Psoas muscle (tissue), 8 donors: Measurements from ENCODE around the gene AP1B1. TPM values are rescaled to one million over a fixed set of nuclear protein-coding genes. Genes with fewer than 3 reads are reported as not detected.

ENCODE experiments used
- ATAC-seq, 4 donors: fragments of 200-7000 bp; cut with Tn5 transposase; one replicate each; pipeline ENCODE4 v1.9.1; 2020; ENCODE audit warnings: moderate library complexity in 3 of 4, mild to moderate bottlenecking in 2 of 4
- DNase-seq, 2 donors: peaks; one replicate each; pipeline ENCODE4 v3.0.0-alpha.2; 2020
- H3K27ac ChIP-seq: fragments of 200-600 bp; one replicate; pipeline ENCODE4 v1.8.0; 2022
- H3K27me3 ChIP-seq, 3 donors: fragments of 200-600 bp in 1 of 3; one replicate each; pipeline versions ENCODE4 v1.6.1 to v1.8.0; 2013 to 2022; ENCODE audit warnings: low read length in 2 of 3, mild to moderate bottlenecking in 2 of 3, moderate library complexity in 1 of 3; ENCODE audit not compliant: insufficient read depth in 3 of 3
- H3K36me3 ChIP-seq, 2 donors: fragments of 200-600 bp in 1 of 2; one replicate each; pipeline versions ENCODE4 v1.6.1 to v1.8.0; 2013 to 2022; ENCODE audit warnings: low read depth in 1 of 2, mild to moderate bottlenecking in 1 of 2, moderate library complexity in 1 of 2; ENCODE audit not compliant: insufficient read depth in 1 of 2
- H3K4me1 ChIP-seq: fragments of 200-600 bp; one replicate; pipeline ENCODE4 v1.8.0; 2022
- H3K4me3 ChIP-seq: fragments of 200-600 bp; one replicate; pipeline ENCODE4 v1.8.0; 2022; ENCODE audit warnings: mild to moderate bottlenecking
- H3K9me3 ChIP-seq: fragments of 200-600 bp; one replicate; pipeline ENCODE4 v1.8.0; 2022
- CTCF ChIP-seq: fragments of 200-600 bp; IDR thresholded peaks from one replicate; pipeline ENCODE4 v1.8.0; 2022; ENCODE audit warnings: antibody characterized with exemption
- WGBS, 3 donors: extraction: QIAGEN DNeasy Blood & Tissue Kit; methylation state at CpG; one replicate each; pipeline versions ENCODE4 v1.1.6 to v1.1.7; 2013; 5-methylcytosine and 5-hydroxymethylcytosine counted together
- intact Hi-C, 2 donors: fragments of 100-400 bp; cut with DNase I; formaldehyde crosslinking; loops; one replicate each; pipeline versions ENCODE4 v1.11.0 to v1.14.2; 2022
- polyA plus RNA-seq, 3 donors: library from polyadenylated mRNA; stranded (reverse); fragments of 200-250 nt; gene quantifications; one replicate each; pipeline ENCODE4 v1.2.3, GENCODE V29; 2013
- total RNA-seq, 4 donors: library from RNA; stranded (reverse); fragmentation: NEBNext Ultra II Directional in 2 of 4; extraction: Animal tissue kit (Norgen Biotek cat#: 25700) in 2 of 4; gene quantifications; one replicate each; pipeline versions ENCODE4 v1.2.1 to v1.2.4, GENCODE V29; 2021 to 2023
- donor health status: healthy with polysubstance abuse.
- donor health status: DM: no; HTN: no; CAD: no; lungs with moderate emphysema.
- donor health status: Bipolar disorder and iron deficiency.
- donor health status: healthy.
- donor health status: DM: yes; HTN: yes; CAD: no.
- donor health status: DM: no; HTN: no; CAD: no.
- donor health status: DM: no; HTN: no; CAD: no.
- donor health status: DM: yes; HTN: yes; CAD: no.

The AP1B1 gene
- total and polyA plus RNA-seq, 7 donors = 17.5 to 35.3 (median 30.6) TPM

- H3K4me3 ChIP-seq = no peak overlapping the region
- DNase-seq = no peak
- TF ChIP-seq CTCF = no peak
- H3K4me1 ChIP-seq = peaks cover 28% of the 10 kb centered on the region
- no peaks in the 10 kb centered on the region for H3K9me3 ChIP-seq
- peaks cover 0 to 7% of the 10 kb centered on the region in 2 donors for H3K36me3 ChIP-seq
- H3K27me3 ChIP-seq = no peaks in the 10 kb centered on the region
- H3K27ac ChIP-seq = no peak overlapping the region
- intact Hi-C loops = no loop called here
- 93 to 96% (median 96%) methylated on average over 6 of the region's 6 CpGs for WGBS, 3 donors
- ATAC-seq = no peak
These were observed 1.9 kb upstream of the AP1B1 start for GRCh38 chr22:29390270-29390669.

GRCh38 chr22:29388759-29389090 lies 355 bp upstream of the AP1B1 start:
- ATAC-seq = peak in 2 of 4 donors; percentile 6 to 9

GRCh38 chr22:29386708-29387107 lies 1.7 kb downstream of the AP1B1 start:
- 60 to 63% (median 63%) methylated on average over 8 of the region's 8 CpGs for WGBS, 3 donors
- Histone ChIP-seq H3K9me3 (no peaks in the 10 kb centered on the region), H3K27ac (peak overlapping the region; percentile 86), H3K36me3 (peaks cover 0 to 23% of the 10 kb centered on the region in 2 donors), H3K4me3 (peak overlapping the region; percentile 89), H3K27me3 (no peaks in the 10 kb centered on the region), H3K4me1 (peaks cover 22% of the 10 kb centered on the region)
- DNase-seq (no peak), ATAC-seq (no peak)
- intact Hi-C loops = no loop called here
- TF ChIP-seq CTCF = no peak

More at GRCh38 chr22:29388759-29389090, 355 bp upstream of the AP1B1 start:
- Histone ChIP-seq H3K4me3 (peak overlapping the region; percentile 89), H3K4me1 (peaks cover 22% of the 10 kb centered on the region), H3K27me3 (no peaks in the 10 kb centered on the region), H3K27ac (peak overlapping the region; percentile 86), H3K36me3 (peaks cover 0 to 12% of the 10 kb centered on the region in 2 donors), H3K9me3 (no peaks in the 10 kb centered on the region)
- no peak for DNase-seq
- WGBS, 3 donors = 11 to 15% (median 13%) methylated on average over 9 of the region's 9 CpGs
- no peak for TF ChIP-seq CTCF
- intact Hi-C loops = no loop called here

- intact Hi-C loops = no loop called here
- H3K4me1 ChIP-seq = peaks cover 22% of the 10 kb centered on the region
- H3K4me3 ChIP-seq = no peak overlapping the region
- 55 to 66% (median 62%) methylated on average over 4 of the region's 4 CpGs for WGBS, 3 donors
- peaks cover 0 to 23% of the 10 kb centered on the region in 2 donors for H3K36me3 ChIP-seq
- TF ChIP-seq CTCF = no peak
- no peaks in the 10 kb centered on the region for H3K9me3 ChIP-seq
- no peaks in the 10 kb centered on the region for H3K27me3 ChIP-seq
- ATAC-seq (no peak), DNase-seq (no peak)
- H3K27ac ChIP-seq = no peak overlapping the region
These were observed 2.6 kb downstream of the AP1B1 start for GRCh38 chr22:29385748-29386147.

- H3K4me1 ChIP-seq = peaks cover 22% of the 10 kb centered on the region
- 79 to 84% (median 79%) methylated on average over 3 of the region's 3 CpGs for WGBS, 3 donors
- no peak for ATAC-seq
These were observed 3.1 kb downstream of the AP1B1 start for GRCh38 chr22:29385151-29385704.

More at GRCh38 chr22:29385151-29385704, 3.1 kb downstream of the AP1B1 start:
- no peak for TF ChIP-seq CTCF
- Histone ChIP-seq H3K9me3 (no peaks in the 10 kb centered on the region), H3K27me3 (no peaks in the 10 kb centered on the region), H3K36me3 (peaks cover 0 to 23% of the 10 kb centered on the region in 2 donors), H3K27ac (no peak overlapping the region), H3K4me3 (no peak overlapping the region)
- intact Hi-C loops = no loop called here
- DNase-seq = no peak
